GM12873 (cell line): Measurements from ENCODE around the gene MTG1.
A peak's percentile ranks its signal among the peaks of the same experiment; 100 is the strongest.

Experiments used
- CTCF ChIP-seq: IDR thresholded peaks from 2 replicates; pipeline ENCODE4 v1.5.1; 2012; ENCODE audit warnings: low read depth, mild to moderate bottlenecking, moderate library complexity, low read length, control low read depth; ENCODE audit not compliant: insufficient read depth; ENCODE audit errors: missing control alignments

MTG1 gene

GRCh38 chr10:133394064-133394663 is at the start of gene MTG1:
MTG1 (plus strand) TSS chr10:133394157; CDS start chr10:133394221, 64 bp downstream.
- peak; percentile 24 for TF ChIP-seq CTCF

GRCh38 chr10:133344236-133344635 is 49.7 kb upstream of the MTG1 start:
- no peak for TF ChIP-seq CTCF

- TF ChIP-seq CTCF: no peak
Measured at GRCh38 chr10:133346413-133346812, 47.5 kb upstream of the MTG1 start.

GRCh38 chr10:133347710-133348517 is 46.0 kb upstream of the MTG1 start:
- no peak for TF ChIP-seq CTCF

GRCh38 chr10:133349160-133349568 is 44.8 kb upstream of the MTG1 start:
- TF ChIP-seq CTCF: no peak

GRCh38 chr10:133349577-133350011 is 44.4 kb upstream of the MTG1 start:
- TF ChIP-seq CTCF: no peak

- TF ChIP-seq CTCF: no peak
Measured at GRCh38 chr10:133350283-133350949, 43.5 kb upstream of the MTG1 start.
